ENCODE results near the gene RASGEF1C. TPM values are rescaled to one million over a fixed set of nuclear protein-coding genes. Genes with fewer than 3 reads are reported as not detected.

Gene RASGEF1C
- total RNA-seq, 1 donor from 2014 or later = not detected

- no peaks in the 10 kb centered on the region for H3K27me3 ChIP-seq (ENCODE audit: low read depth)
- ATAC-seq (no peak), DNase-seq (no peak)
- peaks cover 21% of the 10 kb centered on the region for H3K4me1 ChIP-seq
- intact Hi-C loops (cut with DNase I) = no loop called here
- no peaks in the 10 kb centered on the region for H3K36me3 ChIP-seq
- TF ChIP-seq CTCF (IDR thresholded peaks at IDR 0.05) = no peak
- H3K27ac ChIP-seq = no peak overlapping the region
- H3K9me3 ChIP-seq = no peaks in the 10 kb centered on the region
- no peak overlapping the region for H3K4me3 ChIP-seq
These were observed 140.4 kb downstream of the RASGEF1C start for GRCh38 chr5:180068519-180069090.

GRCh38 chr5:180067986-180068385 lies 141.0 kb downstream of the RASGEF1C start:
- TF ChIP-seq CTCF (IDR thresholded peaks at IDR 0.05) = no peak
- ATAC-seq (no peak), DNase-seq (no peak)
- Histone ChIP-seq H3K36me3 (no peaks in the 10 kb centered on the region), H3K9me3 (no peaks in the 10 kb centered on the region), H3K27me3 (ENCODE audit: low read depth) (no peaks in the 10 kb centered on the region), H3K4me3 (no peak overlapping the region), H3K4me1 (peaks cover 21% of the 10 kb centered on the region), H3K27ac (no peak overlapping the region)
- intact Hi-C loops (cut with DNase I) = no loop called here

- Histone ChIP-seq H3K27ac (no peak overlapping the region), H3K27me3 (ENCODE audit: low read depth) (no peaks in the 10 kb centered on the region), H3K9me3 (no peaks in the 10 kb centered on the region), H3K4me3 (no peak overlapping the region), H3K36me3 (no peaks in the 10 kb centered on the region), H3K4me1 (no peaks in the 10 kb centered on the region)
- intact Hi-C loops (cut with DNase I) = no loop called here
- ATAC-seq = no peak
- TF ChIP-seq CTCF (IDR thresholded peaks at IDR 0.05) = no peak
- DNase-seq = no peak
These were observed 148.8 kb downstream of the RASGEF1C start for GRCh38 chr5:180060192-180060591.

- intact Hi-C loops (cut with DNase I) = no loop called here
- Histone ChIP-seq H3K4me1 (no peaks in the 10 kb centered on the region), H3K36me3 (no peaks in the 10 kb centered on the region), H3K27me3 (ENCODE audit: low read depth) (no peaks in the 10 kb centered on the region), H3K4me3 (no peak overlapping the region), H3K27ac (no peak overlapping the region), H3K9me3 (no peaks in the 10 kb centered on the region)
- ATAC-seq = no peak
- TF ChIP-seq CTCF (IDR thresholded peaks at IDR 0.05) = no peak
- no peak for DNase-seq
These were observed 149.7 kb downstream of the RASGEF1C start for GRCh38 chr5:180059326-180059725.

- H3K27ac ChIP-seq = no peak overlapping the region
- no peak overlapping the region for H3K4me3 ChIP-seq
- DNase-seq (no peak), ATAC-seq (no peak)
- no peak for TF ChIP-seq CTCF (IDR thresholded peaks at IDR 0.05)
- no peaks in the 10 kb centered on the region for H3K4me1 ChIP-seq
- intact Hi-C loops (cut with DNase I) = no loop called here
- no peaks in the 10 kb centered on the region for H3K27me3 ChIP-seq (ENCODE audit: low read depth)
- H3K9me3 ChIP-seq = no peaks in the 10 kb centered on the region
- H3K36me3 ChIP-seq = no peaks in the 10 kb centered on the region
These were observed 152.9 kb downstream of the RASGEF1C start for GRCh38 chr5:180056153-180056552.

All from lower lobe of right lung (tissue), 2 donors.